CD4-positive, alpha-beta T cell (primary cell): ENCODE measurements around the gene EXOC6. TPM values are rescaled to one million over a fixed set of nuclear protein-coding genes. Genes with fewer than 3 reads are reported as not detected.

Experiments used
- ATAC-seq: fragments of 200-7000 bp; cut with Tn5 transposase; one replicate; pipeline ENCODE4 v1.10.0; 2022; ENCODE audit warnings: mild to moderate bottlenecking; ENCODE audit not compliant: poor library complexity
- CTCF ChIA-PET: fragments of 350-600 bp; sonication (Branson Sonifier 250); formaldehyde crosslinking; loops from one replicate; lab custom pipeline; 2021; ENCODE audit warnings: antibody characterized with exemption, inconsistent platforms; lab: Charles Lee
- POLR2A ChIA-PET: fragments of 350-600 bp; sonication (Branson Sonifier 250); formaldehyde crosslinking; loops from one replicate; lab custom pipeline; 2021; ENCODE audit warnings: antibody characterized with exemption, inconsistent platforms; lab: Charles Lee
- DNase-seq, 14 experiments: peaks; one replicate each; pipeline ENCODE4 v3.0.0-alpha.2; 2013 to 2020; ENCODE audit warnings: mixed read lengths in 2 of 14
- H3K27ac ChIP-seq, 2 donors: one replicate each; pipeline versions ENCODE4 v1.5.1 to v1.7.0; 2013; ENCODE audit warnings: low read length in 2 of 2, low read depth in 1 of 2, mild to moderate bottlenecking in 1 of 2
- H3K27me3 ChIP-seq, 2 experiments: 1 replicate in 1 of 2; 2 replicates in 1 of 2; pipeline versions ENCODE4 v1.6.1 to v1.7.0; 2013; ENCODE audit warnings: low read length in 2 of 2, control low read depth in 1 of 2, mild to moderate bottlenecking in 1 of 2, moderate library complexity in 1 of 2; ENCODE audit not compliant: insufficient read depth in 2 of 2, control insufficient read depth in 1 of 2
- H3K36me3 ChIP-seq: one replicate; pipeline ENCODE4 v1.6.1; 2013; ENCODE audit warnings: low read length, control low read depth; ENCODE audit not compliant: insufficient read depth
- H3K4me1 ChIP-seq: one replicate; pipeline ENCODE4 v1.6.1; 2013; ENCODE audit warnings: low read length, control low read depth; ENCODE audit not compliant: insufficient read depth
- H3K4me3 ChIP-seq: one replicate; pipeline ENCODE4 v1.5.1; 2013; ENCODE audit warnings: mild to moderate bottlenecking, low read length, moderate library complexity
- H3K9me3 ChIP-seq, 2 experiments: 1 replicate in 1 of 2; 2 replicates in 1 of 2; pipeline versions ENCODE4 v1.6.1 to v1.7.0; 2013; ENCODE audit warnings: low read length in 2 of 2, mild to moderate bottlenecking in 2 of 2, control low read depth in 1 of 2, moderate library complexity in 1 of 2; ENCODE audit not compliant: control insufficient read depth in 1 of 2, insufficient read depth in 1 of 2
- H3K27ac Mint-ChIP-seq: one replicate; pipeline ENCODE4 v1.8.0; 2020; ENCODE audit warnings: mixed read lengths
- H3K27me3 Mint-ChIP-seq: one replicate; pipeline ENCODE4 v1.8.0; 2021; ENCODE audit warnings: mixed read lengths
- H3K36me3 Mint-ChIP-seq: one replicate; pipeline ENCODE4 v1.8.0; 2021; ENCODE audit warnings: low read depth, mixed read lengths
- H3K4me1 Mint-ChIP-seq: one replicate; pipeline ENCODE4 v1.8.0; 2021; ENCODE audit warnings: low read depth, mixed read lengths
- H3K4me3 Mint-ChIP-seq: one replicate; pipeline ENCODE4 v1.8.0; 2020; ENCODE audit warnings: mild to moderate bottlenecking, mixed read lengths
- H3K9me3 Mint-ChIP-seq: one replicate; pipeline ENCODE4 v1.8.0; 2020; ENCODE audit warnings: mixed read lengths
- intact Hi-C, 2 experiments: fragments of 100-400 bp; cut with DNase I in 1 of 2; cut with micrococcal nuclease in 1 of 2; formaldehyde crosslinking; loops; one replicate each; pipeline versions ENCODE4 v1.15.1 to v1.9.0; 2023 to 2025; cut with DNase I, micrococcal nuclease
- total RNA-seq, 174 experiments: library from RNA in 2 of 174; stranded (reverse) in 2 of 174; gene quantifications; one replicate each; pipeline ENCODE4 v1.2.3 and lab custom pipeline; 2021 to 2026
- TF ChIP-seq, protein P1 (sequence below): fragments of 200-600 bp; IDR thresholded peaks from one replicate; pipeline ENCODE4 v1.8.0; 2022; ENCODE audit warnings: antibody characterized with exemption, mild to moderate bottlenecking

EXOC6 gene
- total RNA-seq, 2 experiments from 2014 or later: 6.6 to 7.4 TPM

GRCh38 chr10:93087846-93088245 is 239.5 kb downstream of the EXOC6 start:
- Histone ChIP-seq H3K4me3 (no peak overlapping the region), H3K27ac (no peak overlapping the region), H3K4me1 (no peaks in the 10 kb centered on the region), H3K36me3 (no peaks in the 10 kb centered on the region), H3K9me3 (no peaks in the 10 kb centered on the region), H3K27me3 (no peaks in the 10 kb centered on the region)
- H3K4me3 Mint-ChIP-seq: no peak overlapping the region
- peaks cover 13% of the 10 kb centered on the region for H3K27me3 Mint-ChIP-seq
- ChIA-PET CTCF (interaction anchor here (1.5 kb wide), 1 partner anchor 7 kb away, joined by 4 read pairs; no protein-coding TSS in a partner anchor), POLR2A (no interaction called here)
- ATAC-seq (no peak), DNase-seq (no peak)
- TF ChIP-seq, protein P1, sequence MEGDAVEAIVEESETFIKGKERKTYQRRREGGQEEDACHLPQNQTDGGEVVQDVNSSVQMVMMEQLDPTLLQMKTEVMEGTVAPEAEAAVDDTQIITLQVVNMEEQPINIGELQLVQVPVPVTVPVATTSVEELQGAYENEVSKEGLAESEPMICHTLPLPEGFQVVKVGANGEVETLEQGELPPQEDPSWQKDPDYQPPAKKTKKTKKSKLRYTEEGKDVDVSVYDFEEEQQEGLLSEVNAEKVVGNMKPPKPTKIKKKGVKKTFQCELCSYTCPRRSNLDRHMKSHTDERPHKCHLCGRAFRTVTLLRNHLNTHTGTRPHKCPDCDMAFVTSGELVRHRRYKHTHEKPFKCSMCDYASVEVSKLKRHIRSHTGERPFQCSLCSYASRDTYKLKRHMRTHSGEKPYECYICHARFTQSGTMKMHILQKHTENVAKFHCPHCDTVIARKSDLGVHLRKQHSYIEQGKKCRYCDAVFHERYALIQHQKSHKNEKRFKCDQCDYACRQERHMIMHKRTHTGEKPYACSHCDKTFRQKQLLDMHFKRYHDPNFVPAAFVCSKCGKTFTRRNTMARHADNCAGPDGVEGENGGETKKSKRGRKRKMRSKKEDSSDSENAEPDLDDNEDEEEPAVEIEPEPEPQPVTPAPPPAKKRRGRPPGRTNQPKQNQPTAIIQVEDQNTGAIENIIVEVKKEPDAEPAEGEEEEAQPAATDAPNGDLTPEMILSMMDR: no peak
- no peaks in the 10 kb centered on the region for H3K9me3 Mint-ChIP-seq
- no peaks in the 10 kb centered on the region for H3K36me3 Mint-ChIP-seq
- no peaks in the 10 kb centered on the region for H3K4me1 Mint-ChIP-seq
- H3K27ac Mint-ChIP-seq: no peak overlapping the region
- intact Hi-C loops: loop anchor here in 1 of 2 experiments (10.0 kb wide), 1 partner anchor 203 kb away; no protein-coding TSS in a partner anchor

- H3K9me3 ChIP-seq: no peaks in the 10 kb centered on the region
- TF ChIP-seq, protein P1: no peak
- Mint-ChIP-seq H3K9me3 (no peaks in the 10 kb centered on the region), H3K36me3 (no peaks in the 10 kb centered on the region), H3K4me1 (no peaks in the 10 kb centered on the region), H3K27me3 (peaks cover 13% of the 10 kb centered on the region), H3K27ac (no peak overlapping the region), H3K4me3 (no peak overlapping the region)
- ChIA-PET CTCF (interaction anchor here (1.5 kb wide), 1 partner anchor 8 kb away, joined by 4 read pairs; no protein-coding TSS in a partner anchor), POLR2A (no interaction called here)
- no peaks in the 10 kb centered on the region for H3K36me3 ChIP-seq
- no peak overlapping the region for H3K27ac ChIP-seq
- ATAC-seq (no peak), DNase-seq (no peak)
- H3K27me3 ChIP-seq: no peaks in the 10 kb centered on the region
- intact Hi-C loops: loop anchor here in 1 of 2 experiments (10.0 kb wide), 1 partner anchor 204 kb away; no protein-coding TSS in a partner anchor
- H3K4me3 ChIP-seq: no peak overlapping the region
- H3K4me1 ChIP-seq: no peaks in the 10 kb centered on the region
These were observed 240.1 kb downstream of the EXOC6 start for GRCh38 chr10:93088466-93088865.

- DNase-seq (no peak), ATAC-seq (no peak)
- ChIA-PET CTCF (no interaction called here), POLR2A (no interaction called here)
- no peaks in the 10 kb centered on the region for H3K9me3 ChIP-seq
- no peak overlapping the region for H3K27ac ChIP-seq
- H3K4me3 Mint-ChIP-seq: no peak overlapping the region
- no peak overlapping the region for H3K4me3 ChIP-seq
- H3K27ac Mint-ChIP-seq: no peak overlapping the region
- no peaks in the 10 kb centered on the region for H3K4me1 Mint-ChIP-seq
- peaks cover 13% of the 10 kb centered on the region for H3K27me3 Mint-ChIP-seq
- intact Hi-C loops: no loop called here
- no peaks in the 10 kb centered on the region for H3K9me3 Mint-ChIP-seq
- H3K36me3 ChIP-seq: no peaks in the 10 kb centered on the region
- H3K27me3 ChIP-seq: no peaks in the 10 kb centered on the region
- TF ChIP-seq, protein P1: no peak
- H3K36me3 Mint-ChIP-seq: no peaks in the 10 kb centered on the region
- no peaks in the 10 kb centered on the region for H3K4me1 ChIP-seq
These were observed 242.3 kb downstream of the EXOC6 start for GRCh38 chr10:93090619-93091018.
